Common myeloid progenitor, CD34-positive (primary cell): ENCODE results near the gene STK32B.

Experiments
- CTCF ChIA-PET: fragments of 350-600 bp; sonication (Branson Sonifier 250); formaldehyde crosslinking; loops from one replicate; lab custom pipeline; 2021; ENCODE audit warnings: antibody characterized with exemption; lab: Charles Lee
- POLR2A ChIA-PET: fragments of 350-600 bp; sonication (Branson Sonifier 250); formaldehyde crosslinking; loops from one replicate; lab custom pipeline; 2021; ENCODE audit warnings: antibody characterized with exemption; lab: Charles Lee
- DNase-seq, 3 donors: peaks; one replicate each; pipeline versions ENCODE4 v3.0.0 to v3.0.0-alpha.2; 2013
- H3K27ac ChIP-seq, 2 experiments: 1 replicate in 1 of 2; 2 replicates in 1 of 2; pipeline ENCODE4 v1.7.0; 2013; ENCODE audit warnings: inconsistent platforms in 2 of 2, low read length in 2 of 2, mild to moderate bottlenecking in 2 of 2, low read depth in 1 of 2, moderate library complexity in 1 of 2; ENCODE audit not compliant: severe bottlenecking in 2 of 2, insufficient read depth in 1 of 2, poor library complexity in 1 of 2
- H3K27me3 ChIP-seq, 5 experiments: replicated peaks in 2 of 5; 1 replicate in 3 of 5; 2 replicates in 2 of 5; pipeline versions ENCODE4 v1.6.1 to v1.7.0; 2013; ENCODE audit warnings: low read length in 4 of 5, mild to moderate bottlenecking in 2 of 5, moderate library complexity in 2 of 5, inconsistent platforms in 1 of 5; ENCODE audit not compliant: insufficient read depth in 5 of 5, control insufficient read depth in 4 of 5
- H3K36me3 ChIP-seq, 4 experiments: 1 replicate in 2 of 4; 2 replicates in 2 of 4; pipeline versions ENCODE4 v1.6.1 to v1.7.0; 2013; ENCODE audit warnings: low read length in 3 of 4, control low read depth in 1 of 4, mild to moderate bottlenecking in 1 of 4; ENCODE audit not compliant: control insufficient read depth in 4 of 4, insufficient read depth in 4 of 4
- H3K4me1 ChIP-seq, 4 experiments: 1 replicate in 3 of 4; 2 replicates in 1 of 4; pipeline versions ENCODE4 v1.6.1 to v1.7.1; 2013; ENCODE audit warnings: low read length in 3 of 4, mild to moderate bottlenecking in 3 of 4, control low read depth in 1 of 4, inconsistent platforms in 1 of 4, moderate library complexity in 1 of 4; ENCODE audit not compliant: control insufficient read depth in 4 of 4, insufficient read depth in 4 of 4; ENCODE audit errors: control extremely low read depth in 1 of 4
- H3K4me3 ChIP-seq, 7 experiments: 1 replicate in 4 of 7; 2 replicates in 3 of 7; pipeline versions ENCODE4 v1.5.1 to v1.7.0; 2013; ENCODE audit warnings: mild to moderate bottlenecking in 7 of 7, low read length in 6 of 7, moderate library complexity in 6 of 7, inconsistent platforms in 2 of 7, low read depth in 2 of 7, control low read depth in 1 of 7; ENCODE audit not compliant: insufficient read depth in 4 of 7, control insufficient read depth in 1 of 7; ENCODE audit errors: extremely low read depth in 1 of 7
- H3K9me3 ChIP-seq, 5 experiments: 1 replicate in 4 of 5; 2 replicates in 1 of 5; pipeline versions ENCODE4 v1.6.1 to v1.7.1; 2013; ENCODE audit warnings: low read length in 4 of 5, mild to moderate bottlenecking in 2 of 5, inconsistent platforms in 1 of 5, low read depth in 1 of 5, moderate library complexity in 1 of 5; ENCODE audit not compliant: control insufficient read depth in 4 of 5, insufficient read depth in 2 of 5; ENCODE audit errors: control extremely low read depth in 1 of 5
- WGBS: methylation state at CpG from one replicate; pipeline ENCODE4 v1.1.5; 2013; ENCODE audit not compliant: insufficient coverage; 5-methylcytosine and 5-hydroxymethylcytosine counted together

STK32B gene

DNA sequence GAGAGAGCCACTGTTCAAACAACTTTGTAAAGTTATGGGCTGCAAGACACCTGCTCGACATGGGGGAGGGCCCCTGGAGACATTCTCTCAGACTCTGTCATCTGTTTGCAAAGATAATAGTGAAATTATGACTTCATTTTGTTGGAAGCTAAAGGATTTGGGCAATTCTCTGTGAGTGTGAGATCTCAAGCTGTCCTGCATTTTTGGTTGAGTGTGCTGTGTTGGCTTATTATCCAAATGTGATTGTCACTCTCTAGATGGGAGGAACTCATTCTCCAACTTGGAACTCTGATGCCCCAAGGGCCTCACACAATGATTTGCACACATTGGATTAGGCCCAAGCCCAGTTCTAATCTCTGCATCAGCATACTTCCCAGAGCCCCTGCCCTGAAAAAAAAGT is 63.7 kb downstream of the STK32B start:
- Histone ChIP-seq H3K27ac (no peak overlapping the region), H3K9me3 (peaks cover 0 to 5% (median 0%) of the 10 kb centered on the region in 5 experiments), H3K27me3 (no peaks in the 10 kb centered on the region), H3K4me1 (peaks cover 0 to 8% (median 1%) of the 10 kb centered on the region in 4 experiments), H3K4me3 (no peak overlapping the region), H3K36me3 (peaks cover 0 to 2% (median 0%) of the 10 kb centered on the region in 4 experiments)
- CTCF ChIA-PET, result interaction anchor here (1.9 kb wide), 1 partner anchor 11 kb away, joined by 6 read pairs; no protein-coding TSS in a partner anchor
- DNase-seq, result peak in 1 of 3 donors; percentile 9
- POLR2A ChIA-PET, result no interaction called here
- no CpG with 5 or more reads among the region's 1 CpG for WGBS

DNA sequence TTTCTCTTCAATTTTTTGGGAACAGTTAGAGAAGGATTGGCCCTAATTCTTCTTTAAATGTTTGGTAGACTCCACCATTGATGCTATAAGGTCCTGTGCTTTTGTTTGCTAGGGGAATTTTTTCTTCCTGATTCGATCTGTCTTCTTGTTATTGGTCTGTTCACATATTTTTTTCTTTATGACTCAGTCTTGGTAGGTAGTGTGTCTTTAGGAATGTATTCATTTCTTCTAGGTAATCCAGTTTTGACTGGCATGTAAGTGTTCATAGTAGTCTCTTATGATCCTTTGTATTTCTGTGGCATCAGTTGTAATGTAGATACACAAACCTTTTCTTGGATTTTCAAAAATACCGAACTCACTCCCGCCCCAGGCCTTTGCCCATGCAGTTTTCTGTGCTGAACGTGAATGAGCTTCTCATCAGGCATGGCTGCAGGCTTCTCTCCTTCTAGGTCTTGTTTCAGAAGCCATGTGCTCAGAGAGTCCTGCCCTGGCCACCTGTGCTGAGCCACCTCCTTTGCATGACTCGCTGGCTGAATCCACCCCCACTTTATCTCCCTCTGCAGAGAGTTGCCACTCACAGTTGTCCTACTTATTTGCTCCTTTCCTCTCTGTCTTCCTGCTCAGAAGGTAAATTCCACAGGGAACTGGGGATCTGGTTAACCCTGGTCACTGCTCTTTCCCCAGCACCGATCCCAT is 67.0 kb downstream of the STK32B start:
- DNase-seq, result no peak
- POLR2A ChIA-PET, result no interaction called here
- no peak overlapping the region for H3K4me3 ChIP-seq
- WGBS, result 100% methylated on average over 6 of the region's 6 CpGs
- peaks cover 0 to 8% (median 1%) of the 10 kb centered on the region in 4 experiments for H3K4me1 ChIP-seq
- CTCF ChIA-PET, result no interaction called here
- no peaks in the 10 kb centered on the region for H3K27me3 ChIP-seq
- peaks cover 0 to 5% (median 0%) of the 10 kb centered on the region in 5 experiments for H3K9me3 ChIP-seq
- H3K36me3 ChIP-seq, result peaks cover 0 to 2% (median 0%) of the 10 kb centered on the region in 4 experiments
- no peak overlapping the region for H3K27ac ChIP-seq

DNA sequence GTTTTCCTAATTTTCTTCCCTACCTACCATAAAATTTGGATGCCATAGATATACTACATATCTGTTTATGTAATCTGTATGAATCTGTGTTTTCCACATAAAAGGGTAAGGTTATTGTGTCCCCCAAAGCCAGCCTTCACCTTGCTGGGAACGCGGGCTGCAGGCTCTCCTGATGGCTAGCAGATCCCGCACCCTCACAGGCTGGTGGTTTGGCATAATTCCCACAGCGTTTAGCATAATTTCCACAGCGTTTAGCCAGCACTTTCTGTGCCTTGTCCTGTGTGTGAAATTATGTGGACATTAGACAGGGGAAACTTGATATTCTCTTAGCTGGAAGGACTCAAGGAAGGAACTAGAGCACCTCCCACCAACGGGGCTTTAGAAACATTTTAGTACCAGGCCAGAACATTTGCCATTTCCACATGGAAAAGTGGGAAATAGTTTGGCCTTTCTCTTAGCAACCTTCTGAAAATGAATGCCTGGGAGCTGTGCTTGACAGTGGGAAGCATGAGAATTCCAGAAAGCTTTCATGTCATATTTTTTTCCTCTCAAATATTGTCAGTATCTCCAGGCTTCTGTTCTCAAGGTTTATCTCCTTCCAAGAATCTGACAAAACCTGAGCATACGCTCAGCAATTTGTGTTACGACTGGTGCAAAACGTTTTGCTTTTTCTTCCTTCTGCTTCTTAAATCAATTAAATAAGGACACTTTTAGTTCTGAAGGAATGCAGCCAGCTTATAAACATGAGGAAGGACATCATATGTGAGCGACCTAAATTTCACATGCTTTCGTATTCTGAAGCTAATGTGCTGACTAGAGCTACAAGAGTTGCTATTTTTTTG is 67.9 kb downstream of the STK32B start:
- H3K27me3 ChIP-seq, result no peaks in the 10 kb centered on the region
- ChIA-PET CTCF (no interaction called here), POLR2A (no interaction called here)
- H3K4me1 ChIP-seq, result peaks cover 0 to 8% (median 1%) of the 10 kb centered on the region in 4 experiments
- 91% methylated on average over 9 of the region's 11 CpGs for WGBS
- no peak overlapping the region for H3K4me3 ChIP-seq
- DNase-seq, result no peak
- H3K36me3 ChIP-seq, result peaks cover 0 to 2% (median 0%) of the 10 kb centered on the region in 4 experiments
- no peak overlapping the region for H3K27ac ChIP-seq
- H3K9me3 ChIP-seq, result peaks cover 0 to 5% (median 0%) of the 10 kb centered on the region in 5 experiments

DNA sequence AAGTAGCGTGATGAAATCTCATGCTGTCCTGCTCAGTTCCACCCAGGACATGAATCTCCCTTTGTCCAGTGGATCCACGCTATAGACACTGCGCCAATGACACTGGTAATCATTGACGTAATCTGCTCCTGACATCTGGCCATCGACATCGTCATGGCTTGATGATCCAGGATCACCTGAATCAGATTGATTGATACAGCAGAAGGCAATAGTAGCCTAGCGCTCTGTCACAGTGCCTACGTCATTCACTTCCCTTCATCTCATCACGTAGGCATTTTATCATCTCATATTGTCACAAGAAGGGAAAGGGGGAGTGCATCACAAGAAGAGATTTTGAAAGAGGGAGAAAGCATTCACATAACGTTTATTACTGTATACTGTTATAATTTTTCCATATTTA is 68.8 kb downstream of the STK32B start:
- POLR2A ChIA-PET, result no interaction called here

DNA sequence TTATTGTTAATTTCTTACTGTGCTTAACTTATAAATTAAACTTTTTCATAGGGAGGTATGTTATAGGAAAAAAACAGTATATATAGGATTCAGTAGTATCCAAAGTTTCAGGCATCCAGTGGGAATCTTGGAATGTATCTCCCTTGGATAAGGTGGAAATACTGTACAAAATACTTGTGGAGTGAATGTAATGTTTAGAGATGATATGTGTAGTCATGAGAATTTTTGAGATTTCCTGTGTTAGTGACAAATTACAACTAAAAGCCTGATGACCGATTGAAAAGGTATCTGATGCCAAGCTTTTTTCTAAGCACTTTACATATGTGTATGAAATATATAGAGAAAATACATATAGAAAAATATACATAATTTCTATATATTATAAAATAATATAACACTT is 69.2 kb downstream of the STK32B start:
- H3K9me3 ChIP-seq, result peaks cover 0 to 5% (median 0%) of the 10 kb centered on the region in 5 experiments
- H3K27ac ChIP-seq, result no peak overlapping the region
- peaks cover 0 to 2% (median 0%) of the 10 kb centered on the region in 4 experiments for H3K36me3 ChIP-seq
- H3K4me3 ChIP-seq, result no peak overlapping the region
- peaks cover 0 to 3% (median 0%) of the 10 kb centered on the region in 4 experiments for H3K4me1 ChIP-seq
- CTCF ChIA-PET, result no interaction called here
- WGBS, result no CpG with 5 or more reads among the region's 1 CpG
- no peaks in the 10 kb centered on the region for H3K27me3 ChIP-seq
- POLR2A ChIA-PET, result no interaction called here
- DNase-seq, result no peak

More for the DNA sequence above, 68.8 kb downstream of the STK32B start:
- Histone ChIP-seq H3K27me3 (no peaks in the 10 kb centered on the region), H3K4me3 (no peak overlapping the region), H3K9me3 (peaks cover 0 to 5% (median 0%) of the 10 kb centered on the region in 5 experiments), H3K4me1 (peaks cover 0 to 7% (median 0%) of the 10 kb centered on the region in 4 experiments), H3K27ac (no peak overlapping the region), H3K36me3 (peaks cover 0 to 2% (median 0%) of the 10 kb centered on the region in 4 experiments)
- CTCF ChIA-PET, result no interaction called here
- 95% methylated on average over 6 of the region's 10 CpGs for WGBS
- no peak for DNase-seq

DNA sequence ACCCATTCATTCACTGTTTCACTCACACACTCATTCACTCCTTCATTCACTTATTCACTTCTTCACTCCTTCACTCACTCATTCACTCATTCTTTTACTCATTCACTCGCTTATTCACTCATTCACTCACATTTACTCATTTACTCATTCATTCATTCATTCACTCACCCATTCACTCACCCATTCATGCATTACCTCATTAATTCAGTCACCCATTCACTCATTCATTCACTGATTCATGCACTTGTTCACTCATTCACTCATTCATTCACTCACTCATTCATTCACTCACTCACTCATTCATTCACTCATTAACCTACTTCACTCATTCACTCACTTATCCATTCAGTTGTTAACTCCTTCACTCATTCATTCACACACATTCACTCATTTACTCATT is 70.8 kb downstream of the STK32B start:
- no peaks in the 10 kb centered on the region for H3K27me3 ChIP-seq
- ChIA-PET POLR2A (no interaction called here), CTCF (no interaction called here)
- 100% methylated on average over 1 of the region's 1 CpG for WGBS
- H3K4me3 ChIP-seq, result no peak overlapping the region
- H3K27ac ChIP-seq, result no peak overlapping the region
- peaks cover 0 to 4% (median 0%) of the 10 kb centered on the region in 5 experiments for H3K9me3 ChIP-seq
- no peaks in the 10 kb centered on the region for H3K4me1 ChIP-seq
- H3K36me3 ChIP-seq, result peaks cover 0 to 2% (median 0%) of the 10 kb centered on the region in 4 experiments
- no peak for DNase-seq
